PC-9 (cell line): Measurements from ENCODE around the gene STX18.

Experiments
- CTCF ChIP-seq: fragments of 200-600 bp; sonication (generic); conservative IDR thresholded peaks from 2 replicates; pipeline ENCODE4 v1.6.1; 2017; ENCODE audit warnings: mixed run types, antibody characterized with exemption, mild to moderate bottlenecking, moderate library complexity
- EZH2 ChIP-seq: fragments of 200-600 bp; sonication (generic); IDR thresholded peaks from 2 replicates; pipeline ENCODE4 v1.8.0; 2017; ENCODE audit warnings: antibody characterized with exemption, low read depth

- no peak for TF ChIP-seq CTCF
- no peak for TF ChIP-seq EZH2
Measured at GRCh38 chr4:4413806-4414205, 128.0 kb downstream of the STX18 start.
